Fibroblast of gingiva (primary cell): ENCODE measurements around the gene METTL21A.

ENCODE experiments used
- DNase-seq: peaks from one replicate; pipeline ENCODE4 v3.0.0-alpha.2; 2011; ENCODE audit warnings: low read depth

METTL21A gene

DNA sequence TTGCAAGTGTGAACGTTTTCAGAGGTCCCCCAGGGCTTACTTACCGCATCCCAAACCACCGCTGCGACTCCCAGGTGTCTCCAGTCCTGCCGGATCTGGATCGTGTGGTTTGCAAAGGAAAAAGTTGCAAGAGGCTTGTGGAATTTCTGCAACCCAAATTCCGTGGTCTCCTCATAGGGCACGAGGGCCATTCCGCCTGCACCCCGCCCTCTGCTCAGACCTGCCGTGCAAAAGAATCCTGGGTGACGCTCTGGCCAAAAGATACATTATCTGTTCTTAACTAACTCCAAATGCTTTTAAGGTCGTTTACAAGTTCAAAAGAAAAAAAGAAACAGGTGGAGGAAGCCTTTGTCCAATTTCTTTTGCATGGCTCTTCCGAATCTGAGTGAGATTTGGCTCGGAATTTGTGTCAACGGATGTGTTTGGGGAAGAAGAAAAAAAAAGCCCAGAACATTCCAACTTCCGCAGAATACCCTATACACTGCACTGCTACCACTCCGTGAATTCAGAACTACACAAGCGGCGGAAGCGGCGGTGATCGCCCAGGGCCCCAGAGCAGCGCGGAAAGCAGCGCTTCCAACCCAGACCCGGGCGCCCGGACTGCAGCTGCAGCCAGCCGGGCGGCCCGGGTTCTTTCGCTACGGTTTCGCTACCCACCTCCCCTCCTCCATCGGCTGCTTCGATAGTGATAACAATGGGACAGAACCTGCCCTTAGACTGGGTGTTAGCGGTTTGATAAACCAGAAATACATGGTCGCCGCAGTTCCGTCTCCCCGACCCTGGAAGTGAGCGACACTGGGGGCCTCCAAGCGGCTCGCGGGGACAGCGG, 795 bp downstream of the METTL21A start:
- DNase-seq = peak; percentile 62

DNA sequence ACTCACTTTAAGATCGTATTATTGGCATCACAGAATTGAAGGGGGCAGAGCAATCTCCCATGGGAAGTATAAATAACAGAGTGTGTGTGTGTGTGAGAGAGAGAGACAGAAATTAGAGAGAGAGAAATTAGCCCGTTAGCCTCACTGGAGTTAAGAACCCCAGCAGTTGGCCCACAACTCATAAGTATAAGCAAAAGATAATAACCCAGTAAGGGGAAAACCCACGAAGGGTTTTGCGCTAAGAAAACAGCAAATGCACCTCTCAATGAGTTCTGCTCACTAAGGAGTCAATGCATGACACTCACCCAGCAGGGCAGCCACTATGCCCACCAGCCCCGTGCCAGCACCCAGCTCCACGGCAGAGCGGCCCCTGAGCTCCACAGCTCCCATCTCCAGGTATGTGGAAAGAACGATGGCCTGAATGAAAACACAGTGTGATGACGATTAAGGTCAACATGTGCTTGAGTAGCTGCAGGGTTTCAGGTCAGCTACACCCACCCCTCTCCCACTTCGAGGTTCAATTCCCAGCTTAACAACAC, 3.6 kb downstream of the METTL21A start:
- DNase-seq = no peak

DNA sequence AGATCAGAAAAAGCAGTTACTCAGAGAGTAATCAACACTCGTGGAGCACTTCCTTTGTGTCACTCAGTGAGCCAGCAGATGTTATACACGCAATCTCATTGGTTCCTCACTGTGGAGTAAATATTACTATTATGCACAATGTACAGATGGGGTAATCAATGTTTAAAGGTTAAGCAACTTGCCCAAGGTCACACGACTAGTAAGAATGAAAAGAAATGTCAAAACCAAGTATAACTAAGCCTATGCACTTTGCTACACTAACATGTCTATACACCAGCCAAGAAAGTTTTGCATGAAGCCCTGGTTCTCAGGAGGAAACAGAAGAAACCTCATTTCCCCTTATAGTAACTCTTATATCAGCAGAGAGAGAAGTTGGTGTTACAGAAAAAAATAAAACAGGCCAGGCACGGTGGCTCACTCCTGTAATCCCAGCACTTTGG, 5.4 kb downstream of the METTL21A start:
- DNase-seq = no peak

DNA sequence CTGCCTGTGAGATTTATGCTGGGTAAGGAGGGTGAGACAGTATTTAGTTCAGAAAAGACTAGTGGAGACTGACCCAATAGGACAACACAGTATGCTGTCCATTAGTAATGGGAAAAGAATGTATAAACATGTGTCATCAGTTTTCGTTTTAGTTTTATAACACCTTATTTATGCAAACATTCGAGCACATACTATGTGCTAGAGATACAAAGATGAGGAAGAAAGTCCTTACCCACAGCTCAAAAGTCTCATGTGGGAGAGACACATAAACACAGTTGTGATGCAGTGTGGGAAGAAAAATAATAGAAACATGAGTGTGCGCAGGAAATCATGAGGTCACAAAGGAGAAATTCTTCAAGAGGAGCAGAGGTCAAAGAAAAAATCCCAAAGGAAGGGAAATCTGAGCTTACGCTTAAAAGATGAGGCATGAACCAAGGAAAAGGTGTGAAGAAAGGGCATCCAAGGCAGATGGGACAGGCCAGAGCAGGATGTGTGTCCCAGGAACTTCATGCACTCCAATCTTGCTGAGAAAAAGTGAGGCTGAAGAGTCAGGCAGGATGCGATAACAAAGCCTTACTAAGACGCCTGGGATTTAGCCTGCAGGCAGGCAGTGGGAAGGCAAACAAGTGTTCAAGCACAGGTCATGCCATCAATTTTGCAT, 8.1 kb downstream of the METTL21A start:
- DNase-seq = peak; percentile 75

DNA sequence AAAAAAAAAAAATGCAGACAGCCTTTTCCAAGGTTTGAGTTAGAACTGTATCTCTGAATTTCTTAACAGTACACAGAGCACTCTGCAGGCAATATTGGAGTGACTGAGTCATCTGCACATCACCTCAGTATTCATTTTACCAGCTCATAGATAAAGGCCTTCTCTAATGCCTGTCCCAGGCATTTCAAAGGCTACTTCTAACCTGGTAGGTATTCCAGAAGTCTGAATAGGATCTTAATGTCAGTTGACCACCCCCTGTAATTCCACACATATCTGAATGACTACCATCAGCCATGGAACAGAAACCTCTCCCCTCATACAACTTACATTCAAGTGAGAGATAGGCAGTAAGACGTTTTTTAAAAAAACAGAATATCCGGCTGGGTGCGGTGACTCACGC, 9.0 kb downstream of the METTL21A start:
- DNase-seq = no peak

DNA sequence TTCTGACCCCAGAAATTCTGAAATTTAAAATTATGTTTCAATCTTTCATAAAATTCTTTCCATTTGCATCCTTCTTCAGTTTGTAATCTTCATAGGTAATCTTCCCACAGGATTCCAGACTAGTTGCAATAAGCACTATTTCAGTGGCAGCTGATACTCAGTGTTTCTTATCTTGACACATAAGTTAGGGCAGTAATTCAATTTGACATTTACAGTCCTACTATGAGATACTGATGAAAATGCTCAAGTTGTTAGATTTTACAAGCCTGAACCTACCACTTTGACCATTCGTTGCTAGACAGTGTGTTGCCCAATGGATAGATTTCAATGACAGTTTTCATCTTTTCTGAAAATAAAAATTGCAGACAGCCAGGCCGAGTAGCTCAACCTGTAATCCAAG, 10.4 kb downstream of the METTL21A start:
- no peak for DNase-seq

DNA sequence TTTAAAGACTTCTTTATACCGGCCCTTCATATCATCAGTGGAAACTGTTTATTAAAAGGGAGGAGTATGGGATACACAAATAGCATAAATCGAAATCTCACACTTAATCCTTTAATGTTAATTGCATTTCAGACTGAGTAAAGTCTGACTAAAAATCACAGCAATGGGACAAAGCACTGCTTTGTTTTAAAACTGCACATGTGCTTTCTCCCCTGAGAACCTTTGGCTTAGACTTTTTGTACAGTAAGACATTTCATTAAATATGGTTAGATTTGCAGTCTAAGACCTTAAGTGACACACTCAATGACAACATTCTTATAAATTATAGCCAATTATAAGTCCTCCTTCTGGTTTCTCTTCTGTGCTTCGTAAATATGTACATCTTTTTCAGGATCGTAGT, 12.5 kb downstream of the METTL21A start:
- DNase-seq = no peak

DNA sequence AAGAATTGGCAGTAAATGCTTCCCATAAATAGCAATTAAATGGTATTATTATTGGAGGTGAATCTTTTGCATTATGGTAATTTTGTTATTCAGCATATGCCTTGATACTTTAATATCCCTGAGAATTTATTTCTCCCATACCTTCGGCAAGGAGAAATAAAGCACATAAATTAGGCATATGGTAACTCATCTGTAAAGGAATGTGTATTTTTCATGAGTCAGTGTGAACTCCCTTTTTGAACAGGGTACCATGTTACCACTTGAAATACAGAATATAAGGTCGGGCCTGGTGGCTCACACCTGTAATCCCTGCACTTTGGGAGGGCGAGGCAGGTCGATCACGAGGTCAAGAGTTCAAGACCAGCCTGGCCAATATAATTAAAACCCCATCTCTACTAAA, 18.4 kb downstream of the METTL21A start:
- DNase-seq = no peak

DNA sequence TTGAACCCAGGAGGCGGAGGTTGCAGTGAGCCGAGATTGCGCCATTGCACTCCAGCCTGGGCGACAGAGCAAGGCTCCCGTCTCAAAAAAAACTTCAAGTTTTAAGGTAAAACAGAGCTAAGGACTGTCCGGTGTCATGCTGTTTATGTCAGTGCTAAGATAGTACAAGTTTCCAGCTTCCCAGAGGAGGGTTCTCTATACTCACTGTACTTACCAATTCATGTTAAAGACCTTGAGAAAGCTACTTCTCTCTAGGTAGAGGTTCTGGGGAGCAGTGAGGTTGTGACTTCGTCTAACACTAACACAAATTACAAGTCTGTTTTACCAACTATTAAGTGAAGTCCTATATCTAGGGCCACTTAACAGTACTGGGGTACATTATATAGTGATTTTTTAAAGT, 18.8 kb downstream of the METTL21A start:
- no peak for DNase-seq

DNA sequence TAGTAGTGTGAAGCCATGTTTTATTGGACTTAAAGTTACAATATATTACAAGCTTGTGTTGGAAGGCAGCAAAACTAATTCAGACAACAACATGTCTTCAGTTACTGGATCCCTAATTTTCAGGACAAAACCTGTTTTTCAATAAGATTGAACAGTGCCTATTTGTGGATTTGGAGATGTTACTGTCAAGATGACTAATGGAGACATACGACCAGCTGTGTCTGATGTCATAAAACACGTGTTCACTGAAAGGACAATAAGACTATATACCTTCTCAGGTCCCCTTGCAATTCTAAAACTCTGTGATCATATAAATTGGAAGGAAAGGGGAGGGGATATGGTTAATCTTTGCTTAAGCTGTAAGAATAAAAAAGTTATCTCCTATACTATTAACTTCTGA, 21.7 kb downstream of the METTL21A start:
- DNase-seq = no peak

DNA sequence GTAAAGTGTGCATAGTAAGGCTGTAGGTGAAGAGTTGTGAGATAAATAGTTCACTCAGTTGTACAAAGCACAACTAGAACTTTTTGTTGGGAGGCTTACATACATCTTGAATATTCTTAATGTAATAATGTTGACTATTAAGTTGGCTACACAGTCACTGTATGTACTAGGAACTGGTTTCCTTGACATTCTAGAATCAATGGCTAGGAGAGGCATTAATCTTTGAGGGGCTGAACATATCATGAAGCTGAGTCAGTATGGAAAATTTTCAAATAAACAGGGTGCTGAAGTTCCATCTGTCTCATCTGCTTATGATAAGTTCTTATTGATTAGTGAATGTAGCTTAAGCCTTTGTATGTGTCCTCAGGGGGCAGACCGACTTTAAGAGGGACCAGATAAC, 23.4 kb downstream of the METTL21A start:
- no peak for DNase-seq

DNA sequence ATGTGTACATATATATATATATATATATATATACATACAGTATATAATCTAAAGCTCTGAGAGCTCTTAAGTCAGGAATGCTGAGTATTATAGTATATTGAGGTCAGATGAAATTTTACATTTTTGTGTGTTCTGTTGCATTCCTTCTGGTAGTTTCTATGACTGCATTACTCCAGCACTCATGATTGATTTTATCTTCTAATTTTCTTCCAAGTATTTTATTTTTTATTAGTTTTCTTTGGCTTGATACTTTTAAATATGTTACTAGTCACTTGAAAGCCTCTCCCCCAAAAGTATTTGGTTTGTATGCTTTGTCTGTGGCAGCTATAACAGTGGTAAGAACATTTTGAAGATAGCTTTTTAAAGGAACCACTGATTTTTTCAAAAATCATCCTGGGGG, 25.0 kb downstream of the METTL21A start:
- DNase-seq = no peak

DNA sequence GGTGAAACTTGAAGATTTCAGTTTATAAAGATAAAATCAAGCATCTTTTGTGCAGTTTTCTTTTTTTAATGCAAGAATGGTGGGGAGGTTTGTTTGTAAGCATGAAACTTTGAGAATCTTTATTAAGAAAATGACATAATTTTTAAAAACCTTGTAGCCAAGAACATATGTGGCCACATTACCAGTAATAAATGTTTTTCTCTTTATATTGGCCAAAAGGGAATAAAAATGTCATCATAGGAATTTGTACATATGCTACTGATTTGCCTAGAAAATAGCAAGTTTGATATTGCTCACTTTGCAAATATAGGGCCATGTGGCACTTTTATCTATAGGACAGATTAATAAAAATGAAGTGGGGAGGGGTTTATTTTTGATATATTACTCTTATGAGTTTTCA, 25.6 kb downstream of the METTL21A start:
- peak; percentile 11 for DNase-seq

DNA sequence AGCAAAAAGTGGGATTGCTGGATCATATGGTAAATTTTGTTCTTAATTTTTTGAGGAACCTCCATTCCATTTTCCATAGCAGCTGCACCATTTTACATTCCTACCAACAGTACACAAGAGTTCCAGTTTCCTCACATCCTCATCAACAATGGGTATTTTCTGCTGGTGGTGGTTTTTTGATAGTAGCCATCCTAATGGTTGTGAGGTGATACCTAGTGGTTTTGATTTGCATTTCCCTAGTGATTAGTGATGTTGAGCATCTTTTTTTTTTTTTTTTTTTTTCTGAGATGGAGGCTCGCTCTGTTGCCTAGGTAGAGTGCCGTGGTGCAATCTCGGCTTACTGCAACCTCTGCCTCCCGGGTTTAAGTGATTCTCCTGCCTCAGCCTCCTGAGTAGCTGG, 30.5 kb downstream of the METTL21A start:
- DNase-seq = no peak

DNA sequence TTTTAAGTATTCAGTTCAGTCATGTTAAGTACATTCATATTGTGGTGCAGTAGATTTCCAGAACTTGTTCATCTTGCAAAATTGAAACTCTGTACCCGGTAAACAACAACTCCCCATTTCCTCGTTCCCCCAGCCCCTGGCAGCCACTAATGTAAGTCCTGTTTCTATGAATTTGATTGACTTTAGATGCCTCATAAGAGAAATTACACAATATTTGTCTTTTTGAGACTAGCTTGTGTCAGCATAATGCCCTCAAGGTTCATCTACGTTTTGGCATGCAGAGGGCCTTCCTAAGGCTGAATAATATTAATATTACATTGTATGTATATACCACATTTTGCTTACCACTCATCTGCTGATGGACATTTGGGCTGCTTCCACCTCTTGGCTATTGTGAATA, 30.9 kb downstream of the METTL21A start:
- no peak for DNase-seq

DNA sequence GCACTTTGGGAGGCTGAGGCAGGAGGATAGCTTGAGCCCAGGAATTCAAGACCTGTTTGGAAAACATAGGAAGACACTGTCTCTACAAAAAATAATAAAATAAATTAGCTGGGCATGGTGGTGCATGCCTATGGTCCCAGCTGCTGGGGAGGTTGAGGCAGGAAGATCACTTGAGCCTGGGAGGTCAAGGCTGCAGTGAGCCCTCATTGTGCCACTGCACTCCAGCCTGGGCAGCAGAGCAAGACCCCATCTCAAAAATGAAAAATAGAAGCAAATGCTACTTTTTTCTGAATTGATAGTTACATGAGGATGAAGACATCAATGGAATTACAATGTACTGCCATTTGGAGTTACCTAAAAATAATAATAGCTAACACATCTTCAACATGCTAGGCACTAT, 31.9 kb downstream of the METTL21A start:
- DNase-seq = no peak

DNA sequence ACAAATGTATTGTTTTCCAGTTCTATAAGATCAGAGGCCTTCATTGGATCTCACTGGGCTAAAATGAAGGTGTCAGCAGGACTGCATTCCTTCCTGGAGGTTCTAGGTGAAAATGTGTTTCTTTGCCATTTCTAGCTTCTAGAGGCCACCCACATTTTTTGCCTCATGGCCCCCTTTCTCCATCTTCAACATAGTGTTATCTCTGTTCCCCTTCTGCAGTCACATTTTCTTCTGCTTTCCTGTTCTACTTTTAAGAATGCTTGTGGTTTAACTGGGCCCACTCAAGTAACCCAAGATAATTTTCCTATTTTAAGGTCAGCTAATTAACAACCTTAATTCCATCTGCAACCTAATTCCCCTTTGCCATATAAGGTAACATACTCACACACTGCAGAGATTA, 36.1 kb downstream of the METTL21A start:
- DNase-seq = no peak

DNA sequence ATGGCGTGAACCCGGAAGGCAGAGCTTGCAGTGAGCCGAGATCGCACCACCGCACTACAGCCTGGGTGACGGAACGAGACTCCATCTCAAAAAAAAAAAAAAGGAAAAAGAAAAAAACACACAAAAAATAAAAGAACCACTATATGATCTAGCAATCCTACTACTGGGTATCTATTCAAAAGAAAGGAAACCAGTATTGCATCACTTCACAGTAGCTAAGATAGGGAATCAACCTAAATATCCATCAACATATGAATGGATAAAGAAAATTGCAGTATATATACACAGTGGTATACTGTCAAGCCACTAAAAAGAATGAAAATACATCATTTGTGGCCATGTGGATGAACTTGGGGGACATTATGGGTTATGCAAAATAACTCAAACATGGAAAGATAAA, 37.9 kb downstream of the METTL21A start:
- no peak for DNase-seq

DNA sequence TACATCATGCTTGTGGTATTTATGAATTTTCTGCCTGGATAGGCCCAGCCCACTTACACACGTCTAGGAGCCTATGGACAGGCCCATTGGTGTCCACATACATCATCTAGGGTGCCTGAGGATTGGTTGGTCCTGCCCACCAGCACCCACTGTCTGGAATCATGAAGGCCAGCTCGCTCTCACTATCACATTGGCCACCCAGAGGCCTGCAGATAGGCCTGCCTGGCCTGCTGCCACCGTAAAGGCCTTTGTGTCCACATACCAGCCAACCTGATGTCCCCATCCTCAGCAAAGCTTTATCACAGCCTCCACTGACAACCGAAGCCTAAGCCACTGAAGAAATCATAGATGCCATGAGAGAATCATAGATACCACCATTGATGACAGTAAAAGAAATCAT, 40.2 kb downstream of the METTL21A start:
- no peak for DNase-seq

DNA sequence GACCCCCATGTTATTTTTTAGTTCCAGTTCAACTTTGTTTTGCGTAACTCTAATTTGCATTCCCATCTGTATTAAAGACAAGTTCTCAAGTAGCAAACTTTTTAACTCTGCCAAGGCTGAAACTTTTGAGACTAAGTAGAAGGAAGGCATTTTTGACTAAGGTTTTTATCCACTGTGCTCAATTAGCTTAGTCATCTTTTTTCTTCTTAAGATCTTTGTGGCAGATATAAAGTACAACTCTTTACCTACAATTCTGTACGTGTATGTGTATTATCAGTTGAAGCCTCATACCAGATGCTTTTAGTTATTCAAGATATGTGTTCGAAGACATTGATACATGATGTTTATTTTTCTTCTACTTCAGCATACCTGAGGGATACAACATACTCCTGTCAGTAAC, 53.8 kb downstream of the METTL21A start:
- DNase-seq = peak; percentile 18

DNA sequence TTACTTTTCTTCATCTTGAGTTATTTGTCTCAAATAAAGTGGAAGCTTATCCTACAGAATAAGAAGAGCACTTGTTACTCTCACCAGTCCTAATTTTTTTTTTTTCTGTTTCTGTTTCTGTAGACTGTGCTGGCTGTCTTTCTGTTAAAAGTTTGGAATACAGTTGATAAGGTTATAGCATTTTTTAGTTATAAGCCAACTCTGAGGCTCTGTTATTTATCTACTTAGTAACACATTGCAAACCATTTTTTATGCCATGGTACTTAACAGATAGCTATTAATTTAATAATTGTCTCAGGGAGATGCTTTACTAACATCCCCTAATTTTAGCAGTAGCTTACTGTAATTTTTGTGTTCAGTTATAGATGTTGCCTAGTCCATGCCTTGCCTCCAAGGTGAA, 57.5 kb downstream of the METTL21A start:
- no peak for DNase-seq

DNA sequence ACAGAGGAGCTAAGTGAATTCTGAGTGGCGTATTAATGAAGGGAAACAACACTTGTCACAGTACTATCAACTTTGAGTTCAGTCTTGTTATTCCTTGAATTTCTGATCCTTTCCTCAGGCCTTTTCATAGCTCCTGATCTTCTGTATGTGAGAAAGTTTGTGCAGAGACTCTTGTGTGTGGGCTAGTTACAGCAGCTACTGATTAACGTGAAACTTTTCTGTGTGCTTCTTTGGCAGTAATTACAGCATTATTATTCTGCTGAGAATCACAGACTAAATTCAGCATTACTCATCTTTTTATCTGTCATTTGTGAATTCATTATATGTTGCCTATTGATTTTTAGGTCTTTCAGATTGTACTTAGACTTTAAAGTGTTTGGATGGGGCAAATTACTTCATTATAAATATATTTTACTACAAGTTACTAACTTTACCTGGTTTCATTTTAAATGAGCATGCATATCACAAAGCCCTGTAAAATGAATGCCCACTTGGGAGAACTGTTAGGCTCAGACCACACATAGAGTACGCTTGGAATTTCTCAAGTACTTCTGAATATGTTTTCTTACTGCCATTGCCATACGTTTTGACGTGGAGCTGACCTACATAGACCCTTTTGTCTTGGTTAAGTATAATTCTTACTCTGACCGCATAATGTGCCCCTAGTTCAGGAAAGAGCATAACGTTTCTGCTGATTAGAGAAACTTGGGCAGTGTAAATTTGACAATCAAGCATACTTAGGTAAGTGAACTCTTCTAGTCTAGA, 59.3 kb downstream of the METTL21A start:
- no peak for DNase-seq
